CD4-positive, alpha-beta T cell treated with Interleukin-4 for 1 hour (primary cell): ENCODE measurements around the gene CTCFL.

Experiments used
- DNase-seq, 2 donors: peaks; one replicate each; pipeline ENCODE4 v3.0.0-alpha.2; 2020 to 2022

The CTCFL gene

DNA sequence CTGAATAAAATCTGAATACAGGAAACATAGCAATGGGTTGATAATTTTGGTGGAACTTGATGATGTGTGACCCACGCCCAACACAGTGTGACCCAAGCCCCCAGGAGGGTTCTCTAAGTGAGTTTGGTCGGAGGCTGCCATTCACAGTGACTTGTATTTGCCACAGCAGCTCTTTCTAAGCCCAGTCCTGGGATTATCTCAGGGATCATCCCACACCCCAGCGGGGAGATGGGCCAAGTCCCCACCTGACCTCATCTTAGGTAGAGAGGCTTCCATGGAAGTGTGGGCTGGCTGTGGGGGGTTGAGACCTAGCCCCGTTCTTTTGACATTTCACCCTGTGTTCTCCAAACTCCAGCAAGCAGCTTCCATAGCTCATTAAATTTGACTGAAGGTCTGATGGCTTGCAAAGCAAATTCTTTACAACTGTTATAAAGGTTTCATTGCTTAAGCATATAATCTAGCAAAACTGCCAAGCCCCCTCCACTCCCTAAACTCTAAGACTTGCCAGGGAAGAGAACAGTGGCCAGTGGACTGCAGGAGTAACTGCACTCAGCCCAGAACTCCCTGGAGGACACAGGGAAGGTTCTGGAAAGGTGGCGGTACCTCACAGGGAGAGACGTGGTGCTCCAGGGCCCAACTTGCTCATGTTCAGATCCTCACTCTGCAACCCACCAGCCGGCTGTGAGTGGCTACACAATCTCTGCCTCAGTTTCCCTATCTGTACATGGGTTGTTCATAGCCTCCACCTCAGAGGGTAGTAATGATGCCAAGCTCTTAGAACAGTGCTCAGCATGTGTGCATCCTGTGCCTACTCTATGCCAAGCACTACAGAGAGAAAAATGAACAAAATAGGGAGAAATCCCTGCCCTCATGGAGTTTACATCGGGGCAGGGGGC lies 35.0 kb upstream of the CTCFL start:
- no peak for DNase-seq

DNA sequence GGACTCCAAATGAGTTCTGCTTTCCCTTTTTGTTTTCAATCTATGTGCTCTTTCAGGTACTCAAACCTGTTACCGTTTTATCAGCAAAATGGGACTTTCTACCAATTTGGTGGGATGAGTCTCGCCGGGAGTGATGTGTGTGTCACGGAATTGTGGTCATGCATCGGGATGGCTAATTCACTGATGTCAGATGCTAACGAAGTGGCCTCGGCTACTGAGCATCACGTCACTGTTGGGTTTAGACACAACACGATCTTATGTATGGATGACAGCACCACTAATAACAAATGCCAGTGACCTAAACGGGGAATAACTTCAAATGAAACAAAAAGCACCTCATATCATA lies 34.3 kb upstream of the CTCFL start:
- no peak for DNase-seq

DNA sequence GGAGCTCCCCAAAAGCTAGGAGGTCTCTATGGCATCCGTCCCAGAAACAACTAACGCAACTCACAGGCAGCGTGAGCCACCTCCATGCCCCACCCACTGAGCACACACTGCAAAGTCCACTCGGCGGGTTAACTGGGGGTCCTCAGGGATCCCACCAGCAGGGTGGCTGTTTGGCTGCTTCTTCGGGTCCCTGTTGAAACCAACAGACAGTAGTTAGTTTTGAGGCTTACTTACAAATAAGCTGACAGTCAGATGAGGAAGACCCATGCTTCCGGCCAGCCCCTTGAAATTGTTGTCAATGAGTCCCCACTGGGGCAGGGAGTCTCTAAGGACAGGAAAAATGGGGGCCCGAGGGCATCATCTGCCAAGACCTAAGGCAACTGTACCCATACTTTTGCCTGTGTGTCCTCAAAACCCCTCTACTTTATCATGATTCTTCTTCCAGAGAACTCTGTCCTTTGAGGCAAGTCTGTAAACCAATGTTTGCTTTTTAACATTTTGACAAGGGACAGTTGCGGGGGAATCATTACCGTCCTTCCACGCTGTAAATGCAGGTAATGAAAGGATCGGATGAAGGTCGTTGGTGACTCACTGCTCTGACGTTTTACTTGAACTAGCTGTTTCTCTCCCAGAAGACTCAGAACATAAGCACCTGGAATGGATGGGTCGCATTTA lies 33.8 kb upstream of the CTCFL start:
- DNase-seq, result no peak

DNA sequence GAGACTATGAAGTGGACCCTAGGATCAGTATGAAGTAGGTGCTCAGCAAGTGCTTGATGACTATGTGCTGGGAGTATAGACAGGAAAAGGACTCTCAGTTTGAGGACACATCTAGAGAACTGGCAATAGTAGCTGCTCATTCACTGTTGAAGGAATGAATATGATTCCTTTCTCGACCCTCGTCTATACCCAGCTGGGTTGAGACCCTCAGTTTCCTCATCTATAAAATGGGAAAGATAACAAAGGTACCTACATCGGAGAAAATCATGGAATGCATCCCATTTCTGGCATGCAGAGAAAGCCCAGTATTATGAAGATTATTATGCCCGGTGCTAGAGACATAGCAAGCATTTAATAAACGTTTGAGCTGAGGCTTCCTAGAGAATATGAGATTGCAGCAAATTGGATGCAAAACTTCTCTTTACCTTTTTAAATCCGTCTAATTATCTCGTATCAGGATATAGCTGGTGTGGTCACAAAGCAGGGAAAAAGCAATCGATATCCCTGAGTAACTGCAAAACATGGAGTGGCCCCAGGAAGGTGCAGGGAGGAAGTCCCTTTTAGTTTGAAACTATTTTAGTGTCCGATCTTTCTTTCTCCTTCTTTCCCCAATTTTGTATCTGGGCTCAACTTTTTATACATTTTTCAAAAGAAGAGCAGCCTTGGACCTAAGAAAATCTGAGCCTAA lies 33.1 kb upstream of the CTCFL start:
- DNase-seq, result no peak

DNA sequence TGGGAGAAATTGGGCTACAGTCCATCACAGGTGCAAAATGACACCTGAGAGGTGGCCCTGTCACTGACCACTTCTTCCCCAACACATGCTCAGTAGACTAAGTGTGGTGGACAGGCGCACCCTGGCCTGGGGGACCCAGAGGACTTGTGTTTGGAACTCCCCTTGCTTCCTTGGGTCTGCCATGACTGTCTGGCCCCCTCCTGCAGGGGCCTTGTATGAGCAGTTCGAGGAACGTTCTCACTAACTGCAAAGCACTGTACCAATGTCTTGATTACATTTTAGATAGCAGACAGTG lies 32.0 kb upstream of the CTCFL start:
- no peak for DNase-seq

DNA sequence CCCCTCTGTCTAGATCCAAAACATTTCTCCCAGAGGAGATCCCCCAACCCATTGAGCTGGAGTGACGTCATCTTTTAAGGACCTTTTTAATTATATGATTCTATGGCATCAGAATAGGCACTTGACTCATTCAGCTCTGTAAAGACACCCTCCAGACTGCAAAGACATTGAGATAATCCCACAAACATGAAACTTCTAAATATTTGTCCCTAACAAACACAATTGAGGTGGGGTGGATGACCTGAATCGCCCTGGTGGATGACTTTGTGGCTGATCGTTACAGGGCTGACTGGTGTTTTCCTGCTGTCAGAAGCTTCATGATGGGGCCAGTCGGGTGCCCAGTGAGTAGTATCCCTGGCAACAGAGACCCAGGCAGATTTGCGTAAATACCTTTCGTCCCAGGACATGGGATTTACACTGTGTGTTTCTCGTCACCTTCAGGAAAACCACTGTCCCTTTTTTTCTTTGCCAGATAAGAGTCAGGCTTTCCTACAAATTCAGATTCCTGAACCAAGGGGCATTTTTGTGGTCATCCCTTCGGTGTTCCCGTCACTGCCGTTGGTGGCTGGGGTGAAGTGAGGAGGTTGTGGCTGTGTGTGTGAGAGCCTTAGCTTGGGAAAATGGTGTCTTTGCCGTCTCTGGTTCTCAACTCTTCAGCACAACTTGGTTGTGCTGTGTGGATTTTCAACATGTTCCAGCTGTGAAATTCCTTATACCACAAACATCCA lies 30.7 kb upstream of the CTCFL start:
- DNase-seq, result no peak

DNA sequence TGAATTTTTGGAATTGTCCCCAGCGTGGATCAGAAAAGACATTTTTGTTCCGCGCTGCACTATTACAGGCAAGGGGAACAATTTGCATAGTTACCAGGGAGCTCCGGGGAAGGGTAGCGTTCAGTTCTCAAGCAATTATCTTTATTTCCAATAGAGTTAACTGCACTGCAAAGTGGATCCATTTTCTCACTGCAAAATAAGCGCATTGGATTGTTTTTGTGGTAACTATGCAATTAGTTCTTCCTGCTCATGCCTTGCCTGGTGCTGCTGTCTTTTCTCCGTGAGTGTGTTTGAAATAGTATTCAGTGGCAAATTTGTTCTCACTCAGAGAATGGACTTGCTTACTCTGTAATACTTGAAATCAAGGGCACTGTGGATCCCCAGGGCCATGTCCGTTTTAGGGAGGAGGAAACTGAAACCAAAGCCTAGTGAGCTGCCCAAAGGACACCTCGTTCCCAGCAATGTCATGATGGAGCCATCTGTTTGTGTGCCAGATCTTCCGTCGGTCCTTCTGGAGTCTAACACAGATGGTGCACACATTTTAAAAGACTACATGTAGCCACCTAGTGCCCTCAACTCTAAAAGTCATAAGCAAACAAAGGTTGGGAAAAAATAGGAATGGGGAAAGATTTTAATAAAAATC lies 28.6 kb upstream of the CTCFL start:
- DNase-seq, result no peak

DNA sequence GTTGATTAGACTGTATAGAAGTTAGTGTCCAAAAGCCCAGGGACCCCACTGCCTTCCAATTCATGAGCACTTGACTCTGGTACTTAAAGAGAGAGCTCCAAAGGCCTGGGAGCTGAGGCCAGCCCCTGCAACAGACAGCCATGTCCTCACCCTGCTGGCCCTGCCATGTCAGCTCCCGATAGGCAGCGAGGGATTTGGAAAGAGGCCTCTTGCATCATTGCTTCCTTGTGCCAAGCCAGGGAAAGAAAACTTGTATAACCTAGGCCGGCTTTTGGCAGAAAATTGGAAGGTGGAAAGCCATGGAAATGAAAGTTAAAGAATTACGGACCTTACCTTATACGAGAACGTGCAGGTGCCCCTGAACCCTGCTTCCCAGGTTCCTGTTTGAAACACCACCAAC lies 27.5 kb upstream of the CTCFL start:
- DNase-seq, result no peak

DNA sequence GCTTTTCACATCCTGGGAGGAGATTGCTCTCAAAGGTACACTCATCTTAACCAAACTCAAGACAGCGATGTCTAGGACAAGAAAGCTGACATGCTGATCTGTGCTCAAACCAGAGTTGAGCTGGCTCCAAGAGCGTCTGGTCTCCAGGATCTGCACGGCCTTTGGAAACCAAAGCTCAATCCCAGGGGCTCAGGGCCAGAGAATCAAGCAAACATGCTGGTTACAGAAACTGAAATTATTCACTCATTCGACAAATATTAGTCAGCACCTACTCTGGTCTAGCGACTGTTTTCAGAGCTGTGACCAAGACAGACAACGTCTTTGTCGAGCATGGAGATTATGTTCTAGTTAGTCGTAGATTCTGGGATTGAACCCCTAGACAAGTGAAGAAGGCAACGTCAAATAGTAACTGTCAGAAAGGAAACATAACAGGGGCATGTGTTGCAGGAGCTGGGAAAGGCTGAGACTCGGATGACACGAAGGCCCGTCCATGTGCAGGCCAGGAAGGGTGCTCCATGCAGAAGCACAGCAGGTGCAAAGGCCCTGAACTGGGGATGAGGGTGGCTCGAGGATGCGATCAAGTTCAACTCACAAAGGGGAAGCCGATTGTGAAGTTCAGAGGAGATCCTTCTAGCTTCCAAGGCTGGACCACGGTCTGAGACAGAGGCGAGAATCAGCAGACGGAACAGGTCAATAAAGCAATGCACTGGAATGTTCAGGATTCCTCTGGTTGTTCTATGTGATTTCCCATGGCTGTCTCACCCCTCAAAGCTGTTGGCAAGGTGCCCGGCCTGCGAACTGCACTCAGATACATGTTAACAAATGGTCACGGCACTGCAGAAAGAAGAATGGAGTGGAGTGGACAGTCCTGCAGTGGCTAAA lies 23.5 kb upstream of the CTCFL start:
- DNase-seq, result no peak

DNA sequence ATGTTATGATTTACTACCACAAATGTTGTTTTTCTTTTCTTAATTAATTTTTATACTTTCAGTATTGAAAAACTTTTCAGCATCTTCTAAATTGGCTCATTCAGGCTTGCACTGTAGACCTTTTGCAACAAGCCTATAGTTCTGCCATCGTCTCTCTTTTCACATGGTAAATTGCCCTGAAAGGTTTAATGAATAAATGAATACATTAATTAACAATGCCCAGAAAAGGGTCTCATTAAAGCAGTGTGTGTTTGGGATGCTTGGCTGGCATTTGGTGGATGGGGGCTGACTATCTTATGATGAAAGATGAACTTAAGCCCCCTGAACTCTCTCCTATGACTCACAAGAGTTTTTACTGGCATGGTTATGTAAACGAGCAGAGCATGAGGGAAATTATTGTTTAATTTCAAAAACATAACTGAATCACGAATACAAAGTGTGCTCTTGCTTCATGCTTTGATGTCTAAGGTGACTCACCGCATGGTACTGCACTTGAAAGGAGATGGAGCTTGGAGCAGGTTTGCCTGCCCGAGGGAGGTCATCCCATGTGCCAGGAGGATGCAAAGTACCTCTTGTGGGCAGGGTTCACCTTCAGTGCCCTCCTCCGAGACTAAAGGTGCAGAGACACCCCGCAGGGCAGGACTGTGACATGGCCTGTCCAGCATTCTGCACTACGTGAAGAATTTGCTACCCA lies 22.2 kb upstream of the CTCFL start:
- no peak for DNase-seq

DNA sequence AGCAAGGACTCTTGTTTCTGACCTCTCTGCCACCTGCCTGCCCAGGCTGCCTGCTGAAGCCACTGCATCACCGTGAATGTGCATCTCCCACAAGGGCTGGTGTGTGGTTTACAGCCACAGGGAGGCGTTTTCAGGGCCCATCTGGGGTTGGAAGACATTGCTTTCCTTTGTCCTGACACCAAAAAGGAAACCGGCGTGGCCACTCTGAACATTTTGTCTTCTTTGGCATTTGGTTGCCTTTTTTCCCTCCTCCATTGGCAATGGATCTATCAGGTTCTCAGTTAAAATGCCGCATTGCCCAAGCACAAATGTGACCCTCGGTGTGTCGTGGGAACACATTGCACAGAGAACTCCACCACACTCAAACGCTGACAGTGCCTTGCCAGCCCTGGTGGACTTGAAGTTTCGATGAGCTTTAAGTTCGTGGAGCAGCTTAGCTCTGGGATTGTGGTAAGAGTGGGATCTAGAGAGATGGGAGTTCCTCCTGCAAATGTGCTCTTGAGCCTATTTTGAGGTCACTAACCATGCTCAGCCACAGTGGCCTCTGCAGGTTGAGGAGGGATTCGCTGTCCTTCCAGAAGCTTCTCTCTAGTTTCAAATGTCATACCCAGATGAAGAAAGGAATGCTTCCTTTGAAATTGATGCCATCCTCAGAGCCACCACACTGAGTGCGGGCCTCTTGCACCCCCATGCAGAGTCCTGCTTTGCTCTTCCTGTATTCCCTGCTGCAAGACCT lies 21.2 kb upstream of the CTCFL start:
- DNase-seq, result no peak

DNA sequence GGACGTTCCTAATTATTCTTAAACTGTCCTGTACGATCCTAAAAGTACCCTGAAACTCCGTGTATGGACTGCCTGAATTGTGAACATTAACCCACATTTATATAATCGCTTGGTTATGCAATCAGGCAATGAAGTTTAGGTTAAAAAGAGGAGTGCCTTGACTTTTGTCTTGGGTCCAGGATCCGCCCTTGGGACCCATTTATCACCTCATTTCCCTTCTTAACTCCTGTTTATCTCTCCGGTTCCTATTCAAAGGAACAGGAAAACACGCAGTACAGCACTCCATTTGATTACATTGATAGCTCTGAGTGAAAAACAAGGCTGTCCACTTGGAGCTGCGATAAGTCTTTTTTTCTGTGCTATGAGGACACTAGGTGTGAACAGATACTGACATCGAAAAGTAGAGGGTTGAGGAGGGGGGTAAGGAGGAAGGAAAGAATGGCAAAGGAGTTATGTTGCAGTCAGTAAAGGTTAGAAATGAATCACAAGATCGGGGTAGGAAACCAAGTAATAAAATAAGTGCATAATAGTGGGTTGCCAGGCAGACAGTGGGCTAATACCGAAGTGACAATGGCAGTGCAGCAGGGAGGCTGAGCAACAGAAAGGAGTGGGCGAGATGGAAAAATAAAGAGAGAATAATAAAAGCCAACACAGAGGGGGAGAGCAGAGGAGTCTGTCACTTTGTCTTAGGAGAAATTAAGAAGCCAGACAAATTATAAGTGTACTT lies 20.1 kb upstream of the CTCFL start:
- no peak for DNase-seq

DNA sequence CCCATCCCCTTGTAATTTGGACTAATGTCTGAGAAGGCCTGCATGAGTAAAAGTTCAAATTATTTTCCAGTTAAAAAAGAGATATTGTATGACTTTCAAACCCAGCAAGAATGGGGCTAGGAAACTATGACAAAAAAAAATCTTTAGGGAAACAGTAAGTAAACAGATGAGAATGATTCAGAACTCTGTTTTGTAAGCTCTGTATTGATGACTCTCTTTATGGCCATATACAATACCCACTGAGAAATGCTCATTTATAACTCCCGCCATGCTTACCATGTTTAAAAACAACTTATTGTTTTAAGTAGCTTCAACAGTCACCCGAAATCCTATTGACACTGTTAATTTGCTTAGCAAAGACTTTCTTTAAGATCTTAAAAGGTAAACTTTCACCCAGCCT lies 18.8 kb upstream of the CTCFL start:
- DNase-seq, result no peak

DNA sequence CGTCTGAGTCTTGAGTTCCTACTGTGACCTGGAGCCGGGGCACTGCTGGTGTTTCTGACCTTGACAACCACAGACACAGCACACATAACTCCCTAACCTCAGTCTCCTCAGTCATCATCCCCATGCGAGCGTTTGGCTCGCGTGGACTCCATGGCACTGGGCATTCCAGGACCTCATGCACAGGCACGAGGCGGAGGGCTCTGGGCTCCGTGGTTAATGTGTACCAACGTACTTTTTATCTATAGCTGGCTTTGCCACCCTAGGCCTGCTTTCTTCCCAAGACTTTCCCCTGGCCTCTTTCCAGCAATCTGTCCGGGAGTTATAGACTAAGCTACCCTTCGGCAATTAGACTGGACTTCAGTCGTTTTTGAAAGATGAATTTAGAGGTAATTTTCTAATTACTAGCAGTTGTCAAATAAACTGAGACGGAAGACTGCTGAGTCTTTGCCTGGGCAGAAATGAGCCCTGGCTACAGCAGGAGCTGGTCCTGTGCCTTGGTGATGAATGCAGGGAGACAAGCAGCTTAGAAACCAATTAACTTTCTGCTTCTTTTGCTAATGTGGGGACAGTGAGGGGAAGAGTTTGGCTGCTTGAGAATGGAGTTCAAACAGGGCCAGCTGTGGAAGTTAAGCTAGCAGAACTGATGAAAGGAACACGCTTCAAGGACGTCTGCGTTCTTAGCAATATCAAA lies 16.1 kb upstream of the CTCFL start:
- DNase-seq, result no peak

DNA sequence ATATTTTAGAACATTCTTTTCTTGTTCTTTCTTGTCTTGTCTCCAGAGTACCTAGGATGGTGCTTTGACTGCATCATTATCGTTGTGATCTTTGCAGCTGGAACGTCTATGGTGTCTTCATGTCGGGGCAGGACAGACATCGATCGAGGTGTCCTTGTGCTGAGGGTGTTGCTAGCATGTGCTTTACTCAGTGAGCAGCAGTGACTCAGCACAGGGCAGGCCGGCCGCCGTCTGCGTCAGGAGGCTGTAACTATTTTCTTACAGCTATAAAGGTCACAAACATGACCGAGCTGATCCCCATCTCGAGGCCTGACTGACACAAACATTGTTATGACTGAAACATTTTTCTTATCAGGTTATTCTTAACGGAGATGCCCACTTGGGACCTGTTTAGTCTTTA lies 14.9 kb upstream of the CTCFL start:
- DNase-seq, result no peak

DNA sequence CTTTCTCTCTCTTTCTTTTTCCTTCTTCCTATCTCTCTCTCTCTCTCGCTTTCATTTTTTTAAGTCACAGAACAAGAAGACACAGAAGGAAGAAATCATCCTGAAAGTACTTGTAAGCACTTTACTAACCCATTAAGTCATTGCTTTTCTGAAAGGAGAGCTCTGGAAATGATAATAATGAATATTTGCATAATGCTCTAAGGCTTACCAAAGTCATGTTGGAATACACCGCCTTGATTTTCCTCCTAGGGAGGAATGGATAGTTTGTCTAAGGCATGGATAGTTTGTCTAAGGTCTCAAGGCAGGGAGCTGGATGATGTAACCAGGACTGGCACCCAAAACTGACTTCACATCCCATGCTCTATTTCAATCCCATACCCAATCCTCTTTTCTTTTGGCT lies 12.9 kb upstream of the CTCFL start:
- no peak for DNase-seq

DNA sequence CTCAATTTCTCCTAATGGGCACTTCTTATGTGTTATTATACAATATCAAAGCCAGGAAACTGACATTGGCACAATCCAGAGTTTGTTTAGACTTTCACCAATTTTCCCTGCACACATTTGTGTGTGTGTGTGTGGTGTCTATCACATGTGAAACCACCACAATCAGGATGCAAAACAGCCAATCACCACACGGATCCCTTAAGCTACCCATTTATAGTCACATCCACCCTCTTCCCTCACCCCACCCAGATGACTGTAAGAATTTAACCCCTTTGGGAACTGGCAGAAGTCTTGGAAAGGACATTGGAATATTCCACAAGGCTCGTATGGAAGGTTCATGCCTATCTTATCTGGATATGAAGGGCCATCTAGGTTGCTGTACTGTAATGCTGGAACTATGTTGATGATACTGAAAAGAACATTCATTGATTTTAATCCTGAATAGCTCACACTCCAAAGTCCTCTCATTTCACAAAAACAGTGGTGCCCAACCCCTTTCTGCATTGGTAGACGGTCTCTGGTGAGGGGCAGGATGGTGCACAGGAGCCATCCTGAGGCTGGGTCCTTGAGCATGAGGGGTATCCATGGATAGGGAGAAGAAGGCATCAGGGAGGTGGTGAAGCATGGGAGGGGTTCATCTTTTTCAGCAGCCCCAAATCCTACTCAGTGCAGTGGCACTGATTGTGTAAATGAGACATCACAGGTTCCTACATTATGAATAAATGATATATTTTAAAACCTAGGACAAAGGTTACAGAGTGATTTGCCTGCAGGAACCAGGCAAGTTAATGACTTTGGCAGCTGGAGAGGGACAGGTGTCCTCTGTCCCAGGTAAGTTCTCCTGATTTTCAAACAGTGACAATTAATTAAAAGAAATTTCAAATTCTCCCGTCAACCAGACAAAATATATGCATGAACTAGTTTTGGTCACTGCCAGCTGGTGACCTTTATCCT lies 12.1 kb upstream of the CTCFL start:
- DNase-seq, result no peak

DNA sequence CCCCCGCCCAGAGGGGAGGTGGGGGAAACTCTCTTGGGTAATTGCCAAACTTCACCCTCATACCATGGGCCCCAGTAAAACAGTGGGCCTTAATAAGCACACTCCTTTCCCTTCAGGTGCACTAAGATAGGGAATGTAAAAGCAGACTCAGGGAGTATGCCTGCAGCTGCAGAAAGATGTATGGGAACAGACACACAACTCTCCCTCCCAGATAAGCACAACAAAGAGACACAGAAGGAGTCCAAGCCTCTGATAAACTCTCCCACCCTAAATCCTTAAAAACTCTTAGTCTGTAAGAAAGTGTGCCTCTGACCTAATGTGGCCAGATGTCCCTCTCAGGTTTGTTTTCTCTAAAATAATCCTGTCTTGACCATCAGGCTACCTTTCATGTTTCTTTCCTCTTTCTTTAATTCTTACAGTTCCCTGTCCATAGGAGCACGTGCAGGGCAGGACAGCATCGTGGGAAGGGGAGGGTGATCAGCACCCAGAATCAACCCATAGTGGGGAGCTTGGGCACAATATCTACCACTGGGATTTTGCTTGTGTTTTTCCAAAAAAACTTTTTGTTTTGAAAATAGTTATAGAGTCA lies 11.3 kb upstream of the CTCFL start:
- DNase-seq, result no peak
